Breast epithelium (tissue), 4 donors: ENCODE measurements around the gene CCL26. TPM values are rescaled to one million over a fixed set of nuclear protein-coding genes. Genes with fewer than 3 reads are reported as not detected.
A peak's percentile ranks its signal among the peaks of the same experiment; 100 is the strongest.

Source experiments
- DNase-seq, 2 donors: peaks; one replicate each; pipeline ENCODE4 v3.0.0-alpha.2; 2019; ENCODE audit warnings: low spot score in 2 of 2
- H3K27ac ChIP-seq, 2 donors: fragments of 200-600 bp; sonication (generic) in 1 of 2; one replicate each; pipeline ENCODE4 v1.5.1; 2016 to 2019; ENCODE audit warnings: mild to moderate bottlenecking in 1 of 2
- H3K27me3 ChIP-seq, 2 donors: fragments of 200-600 bp; sonication (generic) in 1 of 2; one replicate each; pipeline versions ENCODE4 v1.5.1 to v1.6.0; 2017 to 2019; ENCODE audit warnings: control low read depth in 1 of 2, mild to moderate bottlenecking in 1 of 2
- H3K36me3 ChIP-seq: fragments of 200-600 bp; one replicate; pipeline ENCODE4 v1.5.1; 2019
- H3K4me1 ChIP-seq, 2 donors: fragments of 200-600 bp; sonication (generic); one replicate each; pipeline ENCODE4 v1.5.1; 2016 to 2019; ENCODE audit warnings: control low read depth in 1 of 2
- H3K4me3 ChIP-seq, 3 donors: fragments of 200-600 bp; sonication (generic); 1 replicate in 2 of 3; 2 replicates in 1 of 3; pipeline ENCODE4 v1.5.1; 2016 to 2019; ENCODE audit warnings: mild to moderate bottlenecking in 3 of 3, moderate library complexity in 2 of 3
- H3K9me3 ChIP-seq, 2 donors: fragments of 200-600 bp; sonication (generic) in 1 of 2; one replicate each; pipeline ENCODE4 v1.5.1; 2016 to 2019; ENCODE audit warnings: control low read depth in 1 of 2
- CTCF ChIP-seq, 3 donors: fragments of 450-650 bp; IDR thresholded peaks; one replicate each; pipeline ENCODE4 v1.5.1; 2016 to 2017; ENCODE audit warnings: antibody characterized with exemption in 3 of 3, mild to moderate bottlenecking in 3 of 3, moderate library complexity in 3 of 3
- POLR2A ChIP-seq: fragments of 450-650 bp; IDR thresholded peaks from one replicate; pipeline ENCODE4 v1.6.1; 2016; ENCODE audit warnings: antibody characterized with exemption, mild to moderate bottlenecking, moderate library complexity
- POLR2AphosphoS5 ChIP-seq, 3 donors: sonication (generic); formaldehyde crosslinking; IDR thresholded peaks; one replicate each; pipeline ENCODE4 v1.6.1; 2017; ENCODE audit warnings: antibody characterized with exemption in 3 of 3
- intact Hi-C: fragments of 100-400 bp; cut with DNase I; formaldehyde crosslinking; loops from one replicate; pipeline ENCODE4 v1.15.1; 2023; ENCODE audit warnings: low total_unique reads
- total RNA-seq, 3 donors: library from RNA; depleted of rRNA; stranded (reverse); fragments of >200 nt; gene quantifications; one replicate each; pipeline ENCODE4 v1.1.0, GENCODE V29; 2016

CCL26 gene
- total RNA-seq, 3 donors from 2014 or later: 0.59 to 1.3 TPM; not detected in 1

DNA sequence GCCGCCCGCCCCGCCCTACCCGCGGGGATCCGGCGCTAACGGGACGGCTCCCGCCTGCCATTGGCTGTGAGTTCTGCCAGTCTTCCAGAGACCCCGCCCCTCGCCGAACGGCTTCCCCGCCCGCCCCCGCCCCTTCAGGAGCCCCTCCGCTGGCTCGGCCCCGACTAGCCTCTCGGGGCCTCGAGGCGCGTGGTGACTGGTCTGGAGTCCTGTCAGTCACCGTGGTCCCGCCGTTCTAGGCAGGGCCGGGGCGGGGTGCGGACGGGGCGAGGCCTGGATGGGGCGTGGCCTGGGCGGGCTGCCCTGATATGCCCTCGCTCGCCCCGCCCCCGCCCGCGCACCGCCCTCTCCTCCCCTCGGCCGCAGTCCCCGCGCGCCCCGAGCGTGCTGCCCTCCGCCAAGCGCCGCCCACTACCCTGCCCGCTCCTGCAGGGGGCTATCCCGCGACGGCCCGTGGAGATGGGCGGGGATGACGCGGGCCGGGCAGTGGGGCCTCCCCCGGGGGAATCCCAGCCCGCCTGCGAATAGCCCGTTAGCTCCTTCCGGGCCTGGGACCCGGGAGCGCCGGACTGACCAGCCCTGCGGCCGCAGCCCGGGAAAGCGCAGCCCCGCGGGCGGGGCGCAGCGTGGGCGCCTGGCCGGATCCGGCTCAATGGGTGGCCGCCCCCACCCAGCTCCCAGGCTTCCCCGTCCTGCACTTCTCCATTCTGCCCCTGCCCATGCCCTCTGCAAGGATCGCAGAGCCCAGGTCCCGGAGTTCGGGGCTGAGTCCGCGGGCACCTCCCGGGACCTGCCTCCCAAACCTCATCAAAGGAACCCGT is 32.8 kb downstream of the CCL26 start:
- peak overlapping the region; percentile 75 to 79 for H3K27ac ChIP-seq
- H3K9me3 ChIP-seq: no peaks in the 10 kb centered on the region
- H3K36me3 ChIP-seq: no peaks in the 10 kb centered on the region
- H3K4me3 ChIP-seq: peak overlapping the region; percentile 85 to 97 (median 94)
- peak; percentile 99 for DNase-seq
- TF ChIP-seq CTCF (IDR thresholded peaks at IDR 0.05): peak in 2 of 3 donors; percentile 10 to 30
- TF ChIP-seq POLR2A: no peak
- peak in 2 of 3 donors; percentile 35 to 36 for TF ChIP-seq POLR2AphosphoS5 (IDR thresholded peaks at IDR 0.05)
- intact Hi-C loops: no loop called here
- H3K4me1 ChIP-seq: no peaks in the 10 kb centered on the region
- no peaks in the 10 kb centered on the region for H3K27me3 ChIP-seq

- Histone ChIP-seq H3K27me3 (no peaks in the 10 kb centered on the region), H3K4me3 (peak within 1 kb of the TSS; percentile 85 to 97 (median 94)), H3K27ac (peak within 1 kb of the TSS; percentile 75 to 79), H3K36me3 (no peaks in the 10 kb centered on the region), H3K4me1 (no peaks in the 10 kb centered on the region), H3K9me3 (no peaks in the 10 kb centered on the region)
- intact Hi-C loops: no loop called here
- TF ChIP-seq CTCF (IDR thresholded peaks at IDR 0.05) (no peak), POLR2A (no peak), POLR2AphosphoS5 (IDR thresholded peaks at IDR 0.05) (peak in 1 of 3 donors; percentile 12)
- peak in 1 of 2 donors; percentile 53 for DNase-seq
Measured at GRCh38 chr7:75738604-75738974, 33.4 kb downstream of the CCL26 start, which contains the start of gene HIP1. Gene HIP1 (minus strand): TSS chr7:75738941. CDS start chr7:75738920, 21 bp downstream.

- intact Hi-C loops: no loop called here
- no peak for DNase-seq
- H3K4me1 ChIP-seq: no peaks in the 10 kb centered on the region
- H3K4me3 ChIP-seq: peak overlapping the region; percentile 85 to 97 (median 94)
- H3K27me3 ChIP-seq: no peaks in the 10 kb centered on the region
- H3K27ac ChIP-seq: peak overlapping the region; percentile 67 to 79
- TF ChIP-seq POLR2AphosphoS5 (IDR thresholded peaks at IDR 0.05) (no peak), CTCF (IDR thresholded peaks at IDR 0.05) (no peak), POLR2A (no peak)
- H3K36me3 ChIP-seq: no peaks in the 10 kb centered on the region
- H3K9me3 ChIP-seq: no peaks in the 10 kb centered on the region
Measured at GRCh38 chr7:75737856-75738603, 34.0 kb downstream of the CCL26 start.

DNA sequence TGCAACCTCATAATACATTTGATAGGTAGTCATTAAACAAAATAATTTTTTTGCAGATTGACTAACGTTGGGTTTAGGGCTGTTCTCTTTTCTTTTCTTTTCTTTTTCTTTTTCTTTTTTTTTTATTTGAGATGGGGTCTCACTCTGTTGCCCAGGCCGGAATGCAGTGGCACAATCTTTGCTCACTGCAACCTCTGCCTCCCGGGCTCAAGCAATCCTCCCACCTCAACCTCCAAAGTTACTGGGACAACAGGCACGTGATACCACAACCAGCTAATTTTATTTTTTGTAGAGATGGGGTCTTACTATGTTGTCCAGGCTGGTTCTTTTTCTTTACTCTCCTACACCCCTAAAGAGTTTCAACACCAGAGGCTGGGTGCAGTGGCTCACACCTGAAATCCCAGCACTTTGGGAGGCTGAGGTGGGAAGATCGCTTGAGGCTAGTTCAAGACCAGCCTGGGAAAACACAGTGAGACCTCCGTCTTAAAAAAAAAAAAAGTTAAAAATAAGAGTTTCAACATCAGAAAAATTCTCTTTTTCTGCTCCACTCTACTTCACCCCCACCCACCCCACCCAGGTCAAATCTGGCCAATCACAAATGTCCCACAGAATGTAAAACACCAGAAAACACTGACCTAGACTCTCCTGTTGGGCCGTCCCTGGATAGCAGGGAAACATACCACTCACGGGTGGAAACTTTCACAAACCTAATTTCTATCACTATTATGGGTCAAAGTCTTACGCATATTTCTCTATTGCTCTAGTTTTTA is 36.2 kb downstream of the CCL26 start:
- H3K27me3 ChIP-seq: no peaks in the 10 kb centered on the region
- no peak for DNase-seq
- H3K9me3 ChIP-seq: no peaks in the 10 kb centered on the region
- TF ChIP-seq POLR2AphosphoS5 (IDR thresholded peaks at IDR 0.05) (no peak), POLR2A (no peak), CTCF (IDR thresholded peaks at IDR 0.05) (no peak)
- H3K27ac ChIP-seq: no peak overlapping the region
- intact Hi-C loops: no loop called here
- H3K4me1 ChIP-seq: no peaks in the 10 kb centered on the region
- no peaks in the 10 kb centered on the region for H3K36me3 ChIP-seq
- H3K4me3 ChIP-seq: no peak overlapping the region
